WTC11 (cell line): ENCODE measurements around the gene NDUFV3.
"Not testable (repeated sequence)": the region's sequence is repeated elsewhere in the genome, so short reads cannot be mapped to it uniquely, and the experiment has no call there.

Source experiments
- ATF2 ChIP-seq: sonication (generic); formaldehyde crosslinking; IDR thresholded peaks from 2 replicates; pipeline ENCODE4 v1.8.1; 2022; ENCODE audit warnings: low read depth, missing genetic modification reagents, borderline replicate concordance
- ATF3 ChIP-seq: sonication (generic); formaldehyde crosslinking; conservative IDR thresholded peaks from 2 replicates; pipeline ENCODE4 v1.8.1; 2022; ENCODE audit warnings: mild to moderate bottlenecking, missing genetic modification reagents
- CDX4 ChIP-seq: fragments of 250-450 bp; sonication (Bioruptor Pico); IDR thresholded peaks from 2 replicates; pipeline ENCODE4 v1.9.0; 2021; ENCODE audit warnings: moderate library complexity, mild to moderate bottlenecking, inconsistent platforms, borderline replicate concordance
- CTCF ChIP-seq: fragments of 200-600 bp; IDR thresholded peaks from 2 replicates; pipeline ENCODE4 v1.8.0; 2022; ENCODE audit warnings: antibody characterized with exemption
- E2F5 ChIP-seq: sonication (generic); formaldehyde crosslinking; IDR thresholded peaks from 2 replicates; pipeline ENCODE4 v1.8.1; 2022; ENCODE audit warnings: mild to moderate bottlenecking, moderate library complexity, missing genetic modification reagents
- ELF4 ChIP-seq: sonication (generic); formaldehyde crosslinking; IDR thresholded peaks from 2 replicates; pipeline ENCODE4 v1.8.1; 2022; ENCODE audit warnings: low read depth, mild to moderate bottlenecking, moderate library complexity, missing genetic modification reagents
- FOXP1 ChIP-seq: sonication (generic); formaldehyde crosslinking; IDR thresholded peaks from 2 replicates; pipeline ENCODE4 v1.8.0; 2022; ENCODE audit warnings: missing genetic modification reagents, mild to moderate bottlenecking, moderate library complexity, borderline replicate concordance
- GRHL2 ChIP-seq: fragments of 250-450 bp; sonication (Bioruptor Pico); IDR thresholded peaks from 2 replicates; pipeline ENCODE4 v1.8.0; 2022; ENCODE audit warnings: mild to moderate bottlenecking, moderate library complexity; ENCODE audit not compliant: insufficient replicate concordance, severe bottlenecking
- HMGXB4 ChIP-seq: sonication (generic); formaldehyde crosslinking; IDR thresholded peaks from 2 replicates; pipeline ENCODE4 v1.8.1; 2023; ENCODE audit warnings: mild to moderate bottlenecking, moderate library complexity, missing genetic modification reagents
- MAX ChIP-seq: sonication (generic); formaldehyde crosslinking; IDR thresholded peaks from 2 replicates; pipeline ENCODE4 v1.8.0; 2022; ENCODE audit warnings: mild to moderate bottlenecking, missing genetic modification reagents
- NFYB ChIP-seq: sonication (generic); formaldehyde crosslinking; conservative IDR thresholded peaks from 2 replicates; pipeline ENCODE4 v1.8.0; 2022; ENCODE audit warnings: low read depth, missing genetic modification reagents
- NR1H2 ChIP-seq: sonication (generic); formaldehyde crosslinking; IDR thresholded peaks from 2 replicates; pipeline ENCODE4 v1.9.0; 2021; ENCODE audit warnings: mild to moderate bottlenecking, moderate library complexity, missing genetic modification reagents
- ZNF121 ChIP-seq: sonication (generic); formaldehyde crosslinking; IDR thresholded peaks from 2 replicates; pipeline ENCODE4 v1.8.0; 2023; ENCODE audit warnings: missing genetic modification reagents
- ZNF416 ChIP-seq: fragments of 250-450 bp; sonication (Bioruptor Pico); IDR thresholded peaks from 2 replicates; pipeline ENCODE4 v1.9.0; 2021; ENCODE audit warnings: mild to moderate bottlenecking, inconsistent platforms

GRCh38 chr21:42933137-42933970, 40.2 kb downstream of the NDUFV3 start:
- not testable (repeated sequence) for TF ChIP-seq CTCF; MAX; ELF4 (CRISPR knock-in tag); ZNF121 (CRISPR knock-in tag); NFYB (CRISPR knock-in tag); ATF2; NR1H2 (CRISPR knock-in tag); ZNF416 (CRISPR knock-in tag); CDX4 (CRISPR knock-in tag); FOXP1 (CRISPR knock-in tag); HMGXB4 (CRISPR knock-in tag); ATF3; GRHL2; E2F5 (CRISPR knock-in tag)
